GM12878 (cell line): Measurements from ENCODE around the gene CDH15. TPM values are rescaled to one million over a fixed set of nuclear protein-coding genes. Genes with fewer than 3 reads are reported as not detected.

ENCODE experiments used
- ATAC-seq: fragments of 200-7000 bp; cut with Tn5 transposase; 3 replicates; pipeline ENCODE4 v1.9.1; 2020; ENCODE audit warnings: mild to moderate bottlenecking, moderate library complexity
- BruUV-seq: library from RNA; stranded (reverse); fragments of 400-500 nt; replicated peaks from 2 replicates; lab custom pipeline; 2021; lab: Mats Ljungman, UMichigan
- CTCF ChIA-PET: fragments of 300-600 bp; sonication (Branson Sonifier 250); formaldehyde crosslinking; extraction: SDS; loops from one replicate; lab custom pipeline; 2021; ENCODE audit warnings: inconsistent platforms; lab: Yijun Ruan, JAX
- POLR2A ChIA-PET: fragments of 350-600 bp; formaldehyde crosslinking; extraction: SDS; loops from one replicate; lab custom pipeline; 2021; ENCODE audit warnings: inconsistent platforms; lab: Charles Lee
- RAD21 ChIA-PET: fragments of 300-600 bp; sonication (Branson Sonifier 250); formaldehyde crosslinking; loops from one replicate; lab custom pipeline; 2023; ENCODE audit warnings: antibody characterized with exemption; ENCODE audit not compliant: unreplicated experiment; lab: Charles Lee
- SMC1A ChIA-PET: fragments of 300-600 bp; sonication (Branson Sonifier 250); formaldehyde crosslinking; loops from one replicate; lab custom pipeline; 2023; ENCODE audit not compliant: unreplicated experiment, uncharacterized antibody; lab: Charles Lee
- DNase-seq: peaks from one replicate; pipeline ENCODE4 v3.0.0-alpha.2; 2011; ENCODE audit warnings: low read depth, low spot score
- FAIRE-seq: peaks from 3 replicates; lab custom pipeline; 2011; peaks lifted over from hg19 to GRCh38; lab: Jason Lieb, UNC
- H2AFZ ChIP-seq: 2 replicates; pipeline ENCODE4 v1.6.0; 2011; ENCODE audit warnings: low read depth, low read length, control low read depth; ENCODE audit not compliant: control insufficient read depth
- H3K27ac ChIP-seq: 2 replicates; pipeline ENCODE4 v1.5.1; 2011; ENCODE audit warnings: control low read depth; ENCODE audit not compliant: control insufficient read depth, insufficient read depth
- H3K27me3 ChIP-seq, 2 experiments: replicated peaks in 1 of 2; 2 replicates each; pipeline versions ENCODE4 v1.6.0 to v1.6.1; 2011; ENCODE audit warnings: low read length in 1 of 2; ENCODE audit not compliant: control insufficient read depth in 2 of 2, insufficient read depth in 2 of 2
- H3K36me3 ChIP-seq, 2 experiments: 2 replicates each; pipeline ENCODE4 v1.5.1; 2011; ENCODE audit warnings: low read length in 1 of 2; ENCODE audit not compliant: control insufficient read depth in 2 of 2, insufficient read depth in 2 of 2
- H3K4me1 ChIP-seq: 2 replicates; pipeline ENCODE4 v1.6.1; 2011; ENCODE audit warnings: mild to moderate bottlenecking, low read length, moderate library complexity, mixed read lengths; ENCODE audit not compliant: control insufficient read depth, insufficient read depth
- H3K4me2 ChIP-seq: 2 replicates; pipeline ENCODE4 v1.6.0; 2011; ENCODE audit warnings: control low read depth; ENCODE audit not compliant: control insufficient read depth, insufficient read depth
- H3K4me3 ChIP-seq: fragments of 200-600 bp; sonication (generic); 2 replicates; pipeline ENCODE4 v1.5.1; 2016
- H3K79me2 ChIP-seq: 2 replicates; pipeline ENCODE4 v1.6.0; 2011; ENCODE audit warnings: low read length; ENCODE audit not compliant: control insufficient read depth, insufficient read depth
- H3K9ac ChIP-seq: 2 replicates; pipeline ENCODE4 v1.8.0; 2011; ENCODE audit warnings: low read length, control low read depth, mixed read lengths; ENCODE audit not compliant: control insufficient read depth, insufficient read depth
- H3K9me3 ChIP-seq: replicated peaks from 3 replicates; pipeline ENCODE4 v1.5.1; 2011; ENCODE audit warnings: mild to moderate bottlenecking, low read length; ENCODE audit not compliant: control insufficient read depth, insufficient read depth
- H4K20me1 ChIP-seq: 2 replicates; pipeline ENCODE4 v1.6.0; 2011; ENCODE audit not compliant: control insufficient read depth, insufficient read depth
- IRF4 ChIP-seq: IDR thresholded peaks from 2 replicates; pipeline ENCODE4 v1.6.1; 2011; ENCODE audit warnings: low read depth, low read length
- KLF5 ChIP-seq: fragments of 450-650 bp; IDR thresholded peaks from 2 replicates; pipeline ENCODE4 v1.6.1; 2014; ENCODE audit warnings: mild to moderate bottlenecking; ENCODE audit not compliant: partially characterized antibody
- MLLT1 ChIP-seq: fragments of 450-650 bp; IDR thresholded peaks from 2 replicates; pipeline ENCODE4 v1.6.1; 2016; ENCODE audit warnings: mild to moderate bottlenecking
- whole genome bisulfite sequencing: methylation state at CpG from one replicate; pipeline ENCODE4 v1.1.6; 2016; ENCODE audit warnings: low lambda C conversion rate; ENCODE audit not compliant: insufficient replicate concordance, insufficient coverage; ENCODE audit errors: missing lambda C conversion rate; 5-methylcytosine and 5-hydroxymethylcytosine counted together
- in situ Hi-C: fragments of 300-500 bp; cut with MboI; formaldehyde crosslinking; loops from 9 replicates; pipeline ENCODE4 v1.14.3; 2018; ENCODE audit warnings: mixed read lengths
- intact Hi-C: fragments of 100-400 bp; cut with micrococcal nuclease; formaldehyde crosslinking; loops from one replicate; pipeline ENCODE4 v1.14.2; 2022; ENCODE audit not compliant: unreplicated experiment
- polyA plus RNA-seq, 11 experiments: library from polyadenylated mRNA; depleted of rRNA in 4 of 11; unstranded in 6 of 11; stranded (reverse) in 5 of 11; fragments of >200 nt; fragmentation: Nextera tagmentation in 4 of 11; fragmentation: Illumina TruSeq in 1 of 11; extraction: Ambion mirVana in 4 of 11; extraction: Trizol in 1 of 11; gene quantifications; 1 replicate in 1 of 11; 2 replicates in 10 of 11; pipeline versions ENCODE4 v1.2.1 to v1.2.3, GENCODE V29; 2011 to 2016; ENCODE audit warnings: inconsistent platforms in 2 of 11, missing spikeins in 2 of 11, low read depth in 1 of 11
- total RNA-seq, 4 experiments: library from RNA; depleted of rRNA in 3 of 4; stranded (reverse); fragments of >200 nt in 3 of 4; fragmentation: Illumina TruSeq in 1 of 4; extraction: Trizol in 1 of 4; gene quantifications; 2 replicates each; pipeline versions ENCODE4 v1.2.1 to v1.2.3, GENCODE V29; 2013 to 2021

Gene CDH15
- total and polyA plus RNA-seq, 10 of the 15 experiments (the other 5 are each of a cell fraction or from before 2014, with no cell fraction given) = 0.02 to 0.06 TPM; not detected in 8

- ATAC-seq = no peak
- no TSS peak for BruUV-seq
- ChIA-PET CTCF (interaction anchor here (1.5 kb wide), 1 partner anchor 354 kb away, joined by 4 read pairs; no protein-coding TSS in a partner anchor), POLR2A (no interaction called here), SMC1A (no interaction called here), RAD21 (no interaction called here)
- no peak for FAIRE-seq
- no peak overlapping the region for H3K27ac ChIP-seq
- TF ChIP-seq KLF5 (no peak), MLLT1 (no peak), IRF4 (no peak)
- H3K4me1 ChIP-seq = peaks cover 7% of the 10 kb centered on the region
- no peak overlapping the region for H3K9ac ChIP-seq
- H3K4me2 ChIP-seq = no peak overlapping the region
- H3K4me3 ChIP-seq = no peak overlapping the region
- H4K20me1 ChIP-seq = no peaks in the 10 kb centered on the region; the same call in 1 of the 2 replicates
- H3K79me2 ChIP-seq = no peaks in the 10 kb centered on the region
- H3K36me3 ChIP-seq = no peaks in the 10 kb centered on the region
- H3K9me3 ChIP-seq = no peaks in the 10 kb centered on the region
- WGBS = 63% methylated on average over 14 of the region's 14 CpGs
- no peak overlapping the region for H2AFZ ChIP-seq
- H3K27me3 ChIP-seq = peaks cover 0 to 8% of the 10 kb centered on the region in 2 experiments; a peak in 3 of 4 replicates
- intact Hi-C loops (loop anchor here (2.0 kb wide), 1 partner anchor 47 kb away; the partner anchor contains the start of gene ZNF778), in situ Hi-C loops (loop anchor here (5.0 kb wide), 3 partner anchors 232 to 422 kb away; no protein-coding TSS in a partner anchor)
- DNase-seq = no peak
Observed at GRCh38 chr16:89169778-89170177, 1.8 kb upstream of the CDH15 start.
